ENCODE results near the gene PIK3R5.
A peak's percentile ranks its signal among the peaks of the same experiment; 100 is the strongest.

PIK3R5 gene

GRCh38 chr17:9006175-9006767, 40.8 kb upstream of the PIK3R5 start:
- DNase-seq (ENCODE audit: extremely low read depth, insufficient read length): no peak
- H3K36me3 ChIP-seq (ENCODE audit: control insufficient read depth, insufficient read depth, low read length): no peaks in the 10 kb centered on the region
- H3K27me3 ChIP-seq (replicated peaks; ENCODE audit: control insufficient read depth, insufficient read depth, low read length): peaks cover 4% of the 10 kb centered on the region
- no peak overlapping the region for H3K4me3 ChIP-seq (replicated peaks; ENCODE audit: low read depth, low read length)
- TF ChIP-seq, protein P1, sequence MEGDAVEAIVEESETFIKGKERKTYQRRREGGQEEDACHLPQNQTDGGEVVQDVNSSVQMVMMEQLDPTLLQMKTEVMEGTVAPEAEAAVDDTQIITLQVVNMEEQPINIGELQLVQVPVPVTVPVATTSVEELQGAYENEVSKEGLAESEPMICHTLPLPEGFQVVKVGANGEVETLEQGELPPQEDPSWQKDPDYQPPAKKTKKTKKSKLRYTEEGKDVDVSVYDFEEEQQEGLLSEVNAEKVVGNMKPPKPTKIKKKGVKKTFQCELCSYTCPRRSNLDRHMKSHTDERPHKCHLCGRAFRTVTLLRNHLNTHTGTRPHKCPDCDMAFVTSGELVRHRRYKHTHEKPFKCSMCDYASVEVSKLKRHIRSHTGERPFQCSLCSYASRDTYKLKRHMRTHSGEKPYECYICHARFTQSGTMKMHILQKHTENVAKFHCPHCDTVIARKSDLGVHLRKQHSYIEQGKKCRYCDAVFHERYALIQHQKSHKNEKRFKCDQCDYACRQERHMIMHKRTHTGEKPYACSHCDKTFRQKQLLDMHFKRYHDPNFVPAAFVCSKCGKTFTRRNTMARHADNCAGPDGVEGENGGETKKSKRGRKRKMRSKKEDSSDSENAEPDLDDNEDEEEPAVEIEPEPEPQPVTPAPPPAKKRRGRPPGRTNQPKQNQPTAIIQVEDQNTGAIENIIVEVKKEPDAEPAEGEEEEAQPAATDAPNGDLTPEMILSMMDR (IDR thresholded peaks at IDR 0.05; ENCODE audit: insufficient read depth, low read length, poor library complexity, severe bottlenecking): no peak

DNA sequence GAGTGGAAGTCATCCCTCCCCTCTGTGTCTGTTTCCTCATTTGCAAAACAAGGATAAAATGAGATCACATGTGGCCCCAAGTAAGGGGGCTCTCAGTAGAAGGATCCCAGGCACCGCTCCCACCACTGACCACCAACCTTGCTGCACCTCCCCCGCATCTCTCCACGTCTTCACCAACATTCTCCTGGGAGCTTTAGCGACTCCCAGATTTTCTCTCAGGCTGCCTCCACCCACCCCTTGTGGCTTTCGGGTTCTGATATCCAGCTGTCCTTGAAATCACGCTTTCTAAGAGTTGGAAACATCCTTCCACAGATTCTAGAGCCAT, 39.4 kb upstream of the PIK3R5 start:
- DNase-seq (ENCODE audit: extremely low read depth, insufficient read length): no peak
- Histone ChIP-seq H3K27me3 (replicated peaks; ENCODE audit: control insufficient read depth, insufficient read depth, low read length) (peaks cover 2% of the 10 kb centered on the region), H3K4me3 (replicated peaks; ENCODE audit: low read depth, low read length) (no peak overlapping the region), H3K36me3 (ENCODE audit: control insufficient read depth, insufficient read depth, low read length) (no peaks in the 10 kb centered on the region)
- TF ChIP-seq, protein P1 (IDR thresholded peaks at IDR 0.05; ENCODE audit: insufficient read depth, low read length, poor library complexity, severe bottlenecking): no peak

GRCh38 chr17:9004132-9004960, 38.8 kb upstream of the PIK3R5 start:
- Histone ChIP-seq H3K4me3 (replicated peaks; ENCODE audit: low read depth, low read length) (no peak overlapping the region), H3K27me3 (replicated peaks; ENCODE audit: control insufficient read depth, insufficient read depth, low read length) (peaks cover 1% of the 10 kb centered on the region), H3K36me3 (ENCODE audit: control insufficient read depth, insufficient read depth, low read length) (no peaks in the 10 kb centered on the region)
- TF ChIP-seq, protein P1 (IDR thresholded peaks at IDR 0.05; ENCODE audit: insufficient read depth, low read length, poor library complexity, severe bottlenecking): no peak
- DNase-seq (ENCODE audit: extremely low read depth, insufficient read length): no peak

DNA sequence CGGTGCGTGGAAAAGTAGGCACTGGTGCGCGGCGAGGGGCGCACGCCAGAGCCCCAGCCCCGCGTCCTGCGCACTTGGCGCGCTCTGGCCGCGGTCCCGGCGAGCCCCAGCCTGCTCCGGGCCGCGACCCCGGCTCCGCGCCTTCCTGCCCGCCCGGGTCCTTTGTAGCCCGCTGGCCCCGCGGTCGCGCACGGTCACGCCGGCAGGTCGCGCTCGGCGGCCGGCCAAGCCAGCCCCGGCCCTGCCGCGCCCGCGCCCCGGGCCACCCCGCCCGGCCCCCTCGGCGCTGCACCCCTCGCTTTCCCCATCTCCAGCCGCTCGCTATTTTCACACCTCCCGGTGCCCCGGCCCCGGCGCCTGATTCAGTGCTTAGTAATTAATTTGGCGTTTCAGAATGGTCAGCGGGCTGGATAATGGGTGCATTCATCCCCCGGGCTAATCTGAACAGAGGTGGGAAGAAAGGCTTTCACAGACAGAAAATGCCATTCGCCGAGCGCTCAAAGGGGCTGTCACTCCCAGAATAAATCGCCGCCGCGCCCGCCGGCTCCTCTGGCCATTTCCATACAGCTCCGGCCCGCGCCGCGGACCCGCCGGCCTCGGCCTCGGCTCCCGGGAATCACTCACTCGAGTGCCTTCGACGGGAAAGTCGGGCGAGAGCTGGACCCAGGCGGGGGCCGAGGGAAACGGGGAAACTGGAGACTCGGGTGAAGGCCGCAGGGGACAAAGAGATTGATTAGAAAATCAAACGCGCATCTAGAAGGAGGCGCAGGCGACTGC, 38.0 kb upstream of the PIK3R5 start:
- Histone ChIP-seq H3K36me3 (ENCODE audit: control insufficient read depth, insufficient read depth, low read length) (no peaks in the 10 kb centered on the region), H3K4me3 (replicated peaks; ENCODE audit: low read depth, low read length) (no peak overlapping the region), H3K27me3 (replicated peaks; ENCODE audit: control insufficient read depth, insufficient read depth, low read length) (peaks cover 1% of the 10 kb centered on the region)
- no peak for DNase-seq (ENCODE audit: extremely low read depth, insufficient read length)
- TF ChIP-seq, protein P1 (IDR thresholded peaks at IDR 0.05; ENCODE audit: insufficient read depth, low read length, poor library complexity, severe bottlenecking): no peak

- TF ChIP-seq, protein P1 (IDR thresholded peaks at IDR 0.05; ENCODE audit: insufficient read depth, low read length, poor library complexity, severe bottlenecking): peak; percentile 15
- Histone ChIP-seq H3K27me3 (replicated peaks; ENCODE audit: control insufficient read depth, insufficient read depth, low read length) (peaks cover 1% of the 10 kb centered on the region), H3K36me3 (ENCODE audit: control insufficient read depth, insufficient read depth, low read length) (no peaks in the 10 kb centered on the region), H3K4me3 (replicated peaks; ENCODE audit: low read depth, low read length) (no peak overlapping the region; the same call in 1 of the 2 replicates)
- no peak for DNase-seq (ENCODE audit: extremely low read depth, insufficient read length)
Observed at GRCh38 chr17:9002606-9003354, 37.3 kb upstream of the PIK3R5 start.
